Endodermal cell (in vitro differentiated cells): ENCODE results near the gene HSD3B2. TPM values are rescaled to one million over a fixed set of nuclear protein-coding genes. Genes with fewer than 3 reads are reported as not detected.

Experiments
- DNase-seq: peaks from one replicate; pipeline ENCODE4 v3.0.0-alpha.2; 2017
- H3K27ac ChIP-seq: 2 replicates; pipeline ENCODE4 v1.5.1; 2013; ENCODE audit warnings: mild to moderate bottlenecking, low read depth, low read length, moderate library complexity
- H3K27me3 ChIP-seq: 2 replicates; pipeline ENCODE4 v1.6.1; 2013; ENCODE audit warnings: mild to moderate bottlenecking, low read length, moderate library complexity; ENCODE audit not compliant: insufficient read depth, control insufficient read depth, poor library complexity, severe bottlenecking
- H3K36me3 ChIP-seq: 2 replicates; pipeline ENCODE4 v1.7.0; 2013; ENCODE audit warnings: mild to moderate bottlenecking, low read length, moderate library complexity; ENCODE audit not compliant: control insufficient read depth, insufficient read depth
- H3K4me1 ChIP-seq: one replicate; pipeline ENCODE4 v1.7.0; 2013; ENCODE audit warnings: low read length; ENCODE audit not compliant: control insufficient read depth, insufficient read depth
- H3K4me3 ChIP-seq: 2 replicates; pipeline ENCODE4 v1.5.1; 2013; ENCODE audit warnings: mild to moderate bottlenecking, low read length, moderate library complexity
- H3K9ac ChIP-seq: 2 replicates; pipeline ENCODE4 v1.6.1; 2013; ENCODE audit warnings: mild to moderate bottlenecking, low read length, moderate library complexity; ENCODE audit not compliant: poor library complexity, severe bottlenecking; ENCODE audit errors: extremely low read depth
- H3K9me3 ChIP-seq: 2 replicates; pipeline ENCODE4 v1.6.1; 2013; ENCODE audit warnings: mild to moderate bottlenecking, low read length, moderate library complexity; ENCODE audit not compliant: control insufficient read depth
- H3K27ac Mint-ChIP-seq: 2 replicates; pipeline ENCODE4 v1.8.0; 2020; ENCODE audit warnings: mixed read lengths
- H3K27me3 Mint-ChIP-seq: 2 replicates; pipeline ENCODE4 v1.8.0; 2021; ENCODE audit warnings: mild to moderate bottlenecking, mixed read lengths; ENCODE audit not compliant: insufficient read depth
- H3K36me3 Mint-ChIP-seq: 2 replicates; pipeline ENCODE4 v1.8.0; 2020; ENCODE audit warnings: low read depth, mixed read lengths
- H3K4me1 Mint-ChIP-seq: 2 replicates; pipeline ENCODE4 v1.8.0; 2020; ENCODE audit warnings: mixed read lengths
- H3K4me3 Mint-ChIP-seq: 2 replicates; pipeline ENCODE4 v1.8.0; 2020; ENCODE audit warnings: mild to moderate bottlenecking, moderate library complexity, mixed read lengths
- H3K9me3 Mint-ChIP-seq: 2 replicates; pipeline ENCODE4 v1.8.0; 2020; ENCODE audit warnings: mild to moderate bottlenecking, mixed read lengths
- CTCF ChIP-seq: fragments of 200-600 bp; sonication (generic); conservative IDR thresholded peaks from 2 replicates; pipeline ENCODE4 v1.5.0; 2021; ENCODE audit warnings: antibody characterized with exemption, mild to moderate bottlenecking
- WGBS, 2 experiments: methylation state at CpG; one replicate each; pipeline versions ENCODE4 v1.1.5 to v1.1.7; 2013; ENCODE audit warnings: missing lambda C conversion rate in 2 of 2, mixed read lengths in 1 of 2; ENCODE audit not compliant: insufficient coverage in 1 of 2, insufficient read length in 1 of 2; 5-methylcytosine and 5-hydroxymethylcytosine counted together
- total RNA-seq, 2 donors: library from RNA; stranded (reverse); fragmentation: NEBNext Ultra II Directional in 1 of 2; extraction: Animal tissue kit (Norgen Biotek cat#: 25700) in 1 of 2; gene quantifications; 2 replicates in 1 of 2; 3 replicates in 1 of 2; pipeline ENCODE4 v1.2.1, GENCODE V29; 2021

Gene HSD3B2
- total RNA-seq, 2 donors from 2014 or later, result not detected

GRCh38 chr1:119368554-119368953, 46.4 kb upstream of the HSD3B2 start, which contains the start of gene HAO2:
Gene HAO2 (plus strand): TSS chr1:119368785. CDS start chr1:119381086, 12,301 bp downstream.
- Mint-ChIP-seq H3K9me3 (no peaks in the 10 kb centered on the region), H3K36me3 (no peaks in the 10 kb centered on the region), H3K27ac (no peak within 1 kb of the TSS), H3K4me3 (no peak within 1 kb of the TSS), H3K27me3 (peaks cover 3% of the 10 kb centered on the region), H3K4me1 (peaks cover 1% of the 10 kb centered on the region)
- no peaks in the 10 kb centered on the region for H3K27me3 ChIP-seq
- no peaks in the 10 kb centered on the region for H3K4me1 ChIP-seq
- 93% methylated on average over 2 of the region's 2 CpGs; no CpG with 5 or more reads in 1 of the 2 experiments for WGBS, 2 experiments
- H3K4me3 ChIP-seq, result no peak within 1 kb of the TSS
- TF ChIP-seq CTCF, result no peak
- no peaks in the 10 kb centered on the region for H3K36me3 ChIP-seq
- no peaks in the 10 kb centered on the region for H3K9me3 ChIP-seq
- H3K9ac ChIP-seq, result no peak within 1 kb of the TSS
- DNase-seq, result no peak
- no peak within 1 kb of the TSS for H3K27ac ChIP-seq

- no peaks in the 10 kb centered on the region for H3K9me3 Mint-ChIP-seq
- H3K27ac Mint-ChIP-seq, result no peak overlapping the region
- Histone ChIP-seq H3K36me3 (no peaks in the 10 kb centered on the region), H3K27ac (no peak overlapping the region), H3K27me3 (no peaks in the 10 kb centered on the region), H3K9ac (no peak overlapping the region), H3K9me3 (no peaks in the 10 kb centered on the region), H3K4me1 (no peaks in the 10 kb centered on the region), H3K4me3 (no peak overlapping the region)
- 90 to 100% methylated on average over 2 of the region's 2 CpGs for WGBS, 2 experiments
- H3K36me3 Mint-ChIP-seq, result no peaks in the 10 kb centered on the region
- H3K4me3 Mint-ChIP-seq, result no peak overlapping the region
- peaks cover 4% of the 10 kb centered on the region for H3K27me3 Mint-ChIP-seq
- no peak for TF ChIP-seq CTCF
- peaks cover 1% of the 10 kb centered on the region for H3K4me1 Mint-ChIP-seq
- DNase-seq, result peak; percentile 22
Measured at GRCh38 chr1:119370748-119371147, 44.2 kb upstream of the HSD3B2 start.

GRCh38 chr1:119371815-119372214, 43.1 kb upstream of the HSD3B2 start:
- TF ChIP-seq CTCF, result no peak
- no peak for DNase-seq
- peaks cover 7% of the 10 kb centered on the region for H3K27me3 Mint-ChIP-seq
- no peaks in the 10 kb centered on the region for H3K36me3 Mint-ChIP-seq
- Histone ChIP-seq H3K4me3 (no peak overlapping the region), H3K4me1 (no peaks in the 10 kb centered on the region), H3K9me3 (no peaks in the 10 kb centered on the region), H3K9ac (no peak overlapping the region), H3K36me3 (no peaks in the 10 kb centered on the region), H3K27ac (no peak overlapping the region), H3K27me3 (no peaks in the 10 kb centered on the region)
- H3K4me3 Mint-ChIP-seq, result no peak overlapping the region
- H3K4me1 Mint-ChIP-seq, result peaks cover 1% of the 10 kb centered on the region
- WGBS, 2 experiments, result 79 to 100% methylated on average over 1 to 2 of the region's 2 CpGs
- no peaks in the 10 kb centered on the region for H3K9me3 Mint-ChIP-seq
- H3K27ac Mint-ChIP-seq, result no peak overlapping the region
